ENCODE measurements around the gene NUP210L. TPM values are rescaled to one million over a fixed set of nuclear protein-coding genes. Genes with fewer than 3 reads are reported as not detected.

NUP210L gene
- total and polyA plus RNA-seq, 9 of the 15 experiments (the other 6 are each of a cell fraction or from before 2014, with no cell fraction given) = 0.01 to 0.04 TPM; not detected in 7

- no peak; the same call in 1 of the 2 replicates for TF ChIP-seq ATF6 (CRISPR knock-in tag; IDR thresholded peaks at IDR 0.05)
- TF ChIP-seq, protein P1, sequence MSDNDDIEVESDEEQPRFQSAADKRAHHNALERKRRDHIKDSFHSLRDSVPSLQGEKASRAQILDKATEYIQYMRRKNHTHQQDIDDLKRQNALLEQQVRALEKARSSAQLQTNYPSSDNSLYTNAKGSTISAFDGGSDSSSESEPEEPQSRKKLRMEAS (CRISPR knock-in tag; IDR thresholded peaks at IDR 0.05) = peak; percentile 87
- TF ChIP-seq, protein P2, sequence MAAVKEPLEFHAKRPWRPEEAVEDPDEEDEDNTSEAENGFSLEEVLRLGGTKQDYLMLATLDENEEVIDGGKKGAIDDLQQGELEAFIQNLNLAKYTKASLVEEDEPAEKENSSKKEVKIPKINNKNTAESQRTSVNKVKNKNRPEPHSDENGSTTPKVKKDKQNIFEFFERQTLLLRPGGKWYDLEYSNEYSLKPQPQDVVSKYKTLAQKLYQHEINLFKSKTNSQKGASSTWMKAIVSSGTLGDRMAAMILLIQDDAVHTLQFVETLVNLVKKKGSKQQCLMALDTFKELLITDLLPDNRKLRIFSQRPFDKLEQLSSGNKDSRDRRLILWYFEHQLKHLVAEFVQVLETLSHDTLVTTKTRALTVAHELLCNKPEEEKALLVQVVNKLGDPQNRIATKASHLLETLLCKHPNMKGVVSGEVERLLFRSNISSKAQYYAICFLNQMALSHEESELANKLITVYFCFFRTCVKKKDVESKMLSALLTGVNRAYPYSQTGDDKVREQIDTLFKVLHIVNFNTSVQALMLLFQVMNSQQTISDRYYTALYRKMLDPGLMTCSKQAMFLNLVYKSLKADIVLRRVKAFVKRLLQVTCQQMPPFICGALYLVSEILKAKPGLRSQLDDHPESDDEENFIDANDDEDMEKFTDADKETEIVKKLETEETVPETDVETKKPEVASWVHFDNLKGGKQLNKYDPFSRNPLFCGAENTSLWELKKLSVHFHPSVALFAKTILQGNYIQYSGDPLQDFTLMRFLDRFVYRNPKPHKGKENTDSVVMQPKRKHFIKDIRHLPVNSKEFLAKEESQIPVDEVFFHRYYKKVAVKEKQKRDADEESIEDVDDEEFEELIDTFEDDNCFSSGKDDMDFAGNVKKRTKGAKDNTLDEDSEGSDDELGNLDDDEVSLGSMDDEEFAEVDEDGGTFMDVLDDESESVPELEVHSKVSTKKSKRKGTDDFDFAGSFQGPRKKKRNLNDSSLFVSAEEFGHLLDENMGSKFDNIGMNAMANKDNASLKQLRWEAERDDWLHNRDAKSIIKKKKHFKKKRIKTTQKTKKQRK (IDR thresholded peaks at IDR 0.05; ENCODE audit: borderline replicate concordance, low read depth, low read length) = no peak
- TF ChIP-seq, protein P3, sequence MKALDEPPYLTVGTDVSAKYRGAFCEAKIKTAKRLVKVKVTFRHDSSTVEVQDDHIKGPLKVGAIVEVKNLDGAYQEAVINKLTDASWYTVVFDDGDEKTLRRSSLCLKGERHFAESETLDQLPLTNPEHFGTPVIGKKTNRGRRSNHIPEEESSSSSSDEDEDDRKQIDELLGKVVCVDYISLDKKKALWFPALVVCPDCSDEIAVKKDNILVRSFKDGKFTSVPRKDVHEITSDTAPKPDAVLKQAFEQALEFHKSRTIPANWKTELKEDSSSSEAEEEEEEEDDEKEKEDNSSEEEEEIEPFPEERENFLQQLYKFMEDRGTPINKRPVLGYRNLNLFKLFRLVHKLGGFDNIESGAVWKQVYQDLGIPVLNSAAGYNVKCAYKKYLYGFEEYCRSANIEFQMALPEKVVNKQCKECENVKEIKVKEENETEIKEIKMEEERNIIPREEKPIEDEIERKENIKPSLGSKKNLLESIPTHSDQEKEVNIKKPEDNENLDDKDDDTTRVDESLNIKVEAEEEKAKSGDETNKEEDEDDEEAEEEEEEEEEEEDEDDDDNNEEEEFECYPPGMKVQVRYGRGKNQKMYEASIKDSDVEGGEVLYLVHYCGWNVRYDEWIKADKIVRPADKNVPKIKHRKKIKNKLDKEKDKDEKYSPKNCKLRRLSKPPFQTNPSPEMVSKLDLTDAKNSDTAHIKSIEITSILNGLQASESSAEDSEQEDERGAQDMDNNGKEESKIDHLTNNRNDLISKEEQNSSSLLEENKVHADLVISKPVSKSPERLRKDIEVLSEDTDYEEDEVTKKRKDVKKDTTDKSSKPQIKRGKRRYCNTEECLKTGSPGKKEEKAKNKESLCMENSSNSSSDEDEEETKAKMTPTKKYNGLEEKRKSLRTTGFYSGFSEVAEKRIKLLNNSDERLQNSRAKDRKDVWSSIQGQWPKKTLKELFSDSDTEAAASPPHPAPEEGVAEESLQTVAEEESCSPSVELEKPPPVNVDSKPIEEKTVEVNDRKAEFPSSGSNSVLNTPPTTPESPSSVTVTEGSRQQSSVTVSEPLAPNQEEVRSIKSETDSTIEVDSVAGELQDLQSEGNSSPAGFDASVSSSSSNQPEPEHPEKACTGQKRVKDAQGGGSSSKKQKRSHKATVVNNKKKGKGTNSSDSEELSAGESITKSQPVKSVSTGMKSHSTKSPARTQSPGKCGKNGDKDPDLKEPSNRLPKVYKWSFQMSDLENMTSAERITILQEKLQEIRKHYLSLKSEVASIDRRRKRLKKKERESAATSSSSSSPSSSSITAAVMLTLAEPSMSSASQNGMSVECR (CRISPR knock-in tag; IDR thresholded peaks at IDR 0.05) = peak; percentile 90; the same call in 1 of the 2 replicates
- TF ChIP-seq MBD1 (CRISPR knock-in tag; IDR thresholded peaks at IDR 0.05) = no peak
- no peak for TF ChIP-seq KLF16 (IDR thresholded peaks at IDR 0.05)
- no peak for TF ChIP-seq SNIP1 (IDR thresholded peaks at IDR 0.05; ENCODE audit: low read depth)
- no peak for TF ChIP-seq BRCA1 (IDR thresholded peaks at IDR 0.05)
- TF ChIP-seq BRCA1 (CRISPR knock-in tag; IDR thresholded peaks at IDR 0.05) = no peak
- no peak for TF ChIP-seq ZNF232 (CRISPR knock-in tag; IDR thresholded peaks at IDR 0.05)
- TF ChIP-seq, protein P4, sequence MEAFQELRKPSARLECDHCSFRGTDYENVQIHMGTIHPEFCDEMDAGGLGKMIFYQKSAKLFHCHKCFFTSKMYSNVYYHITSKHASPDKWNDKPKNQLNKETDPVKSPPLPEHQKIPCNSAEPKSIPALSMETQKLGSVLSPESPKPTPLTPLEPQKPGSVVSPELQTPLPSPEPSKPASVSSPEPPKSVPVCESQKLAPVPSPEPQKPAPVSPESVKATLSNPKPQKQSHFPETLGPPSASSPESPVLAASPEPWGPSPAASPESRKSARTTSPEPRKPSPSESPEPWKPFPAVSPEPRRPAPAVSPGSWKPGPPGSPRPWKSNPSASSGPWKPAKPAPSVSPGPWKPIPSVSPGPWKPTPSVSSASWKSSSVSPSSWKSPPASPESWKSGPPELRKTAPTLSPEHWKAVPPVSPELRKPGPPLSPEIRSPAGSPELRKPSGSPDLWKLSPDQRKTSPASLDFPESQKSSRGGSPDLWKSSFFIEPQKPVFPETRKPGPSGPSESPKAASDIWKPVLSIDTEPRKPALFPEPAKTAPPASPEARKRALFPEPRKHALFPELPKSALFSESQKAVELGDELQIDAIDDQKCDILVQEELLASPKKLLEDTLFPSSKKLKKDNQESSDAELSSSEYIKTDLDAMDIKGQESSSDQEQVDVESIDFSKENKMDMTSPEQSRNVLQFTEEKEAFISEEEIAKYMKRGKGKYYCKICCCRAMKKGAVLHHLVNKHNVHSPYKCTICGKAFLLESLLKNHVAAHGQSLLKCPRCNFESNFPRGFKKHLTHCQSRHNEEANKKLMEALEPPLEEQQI (IDR thresholded peaks at IDR 0.05) = 0 out of 2 replicates have a peak, but pooled peaks have one; percentile 27
Measured at GRCh38 chr1:153977250-153978240, 177.3 kb downstream of the NUP210L start, which contains the start of gene JTB (continued).

All from K562 (cell line).